ENCODE measurements around the gene KIAA1671.
"Not testable (repeated sequence)": the region's sequence is repeated elsewhere in the genome, so short reads cannot be mapped to it uniquely, and the experiment has no call there.

The KIAA1671 gene

GRCh38 chr22:25177226-25177625 lies 224.7 kb downstream of the KIAA1671 start:
- no peak for DNase-seq

- DNase-seq: no peak
Observed at GRCh38 chr22:25177895-25178294, 225.4 kb downstream of the KIAA1671 start.

- not testable (repeated sequence) for DNase-seq
Observed at GRCh38 chr22:25178348-25178747, 225.8 kb downstream of the KIAA1671 start.

- not testable (repeated sequence) for DNase-seq
Observed at GRCh38 chr22:25178869-25179631, 226.5 kb downstream of the KIAA1671 start.

GRCh38 chr22:25182131-25183110 lies 229.9 kb downstream of the KIAA1671 start:
- DNase-seq: no peak

GRCh38 chr22:25183949-25184619 lies 231.6 kb downstream of the KIAA1671 start:
- no peak for DNase-seq

GRCh38 chr22:25186140-25186539 lies 233.6 kb downstream of the KIAA1671 start:
- DNase-seq: no peak

GRCh38 chr22:25187469-25187868 lies 235.0 kb downstream of the KIAA1671 start:
- DNase-seq: no peak

- no peak for DNase-seq
Observed at GRCh38 chr22:25192406-25192805, 239.9 kb downstream of the KIAA1671 start.

- DNase-seq: no peak
Observed at GRCh38 chr22:25193130-25193529, 240.6 kb downstream of the KIAA1671 start.

GRCh38 chr22:25193548-25193947 lies 241.0 kb downstream of the KIAA1671 start:
- DNase-seq: no peak

GRCh38 chr22:25196326-25196725 lies 243.8 kb downstream of the KIAA1671 start:
- no peak for DNase-seq

GRCh38 chr22:25197340-25197739 lies 244.8 kb downstream of the KIAA1671 start:
- no peak for DNase-seq

GRCh38 chr22:25199731-25200520 lies 247.4 kb downstream of the KIAA1671 start, which contains the start of gene CRYBB3:
Gene CRYBB3 (plus strand): TSS chr22:25199858. CDS start chr22:25201397, 1,539 bp downstream.
- no peak for DNase-seq

GRCh38 chr22:25200967-25201366 lies 248.5 kb downstream of the KIAA1671 start:
- DNase-seq: no peak

GRCh38 chr22:25201557-25202273 lies 249.2 kb downstream of the KIAA1671 start:
- no peak for DNase-seq

GRCh38 chr22:25202290-25202921 lies 249.9 kb downstream of the KIAA1671 start:
- peak; percentile 38 to 71 for DNase-seq

- DNase-seq: no peak
Observed at GRCh38 chr22:25203082-25203481, 250.6 kb downstream of the KIAA1671 start.

GRCh38 chr22:25204547-25204946 lies 252.0 kb downstream of the KIAA1671 start:
- DNase-seq: not testable (repeated sequence)

- no peak for DNase-seq
Observed at GRCh38 chr22:25205847-25206246, 253.3 kb downstream of the KIAA1671 start.

GRCh38 chr22:25206998-25207397 lies 254.5 kb downstream of the KIAA1671 start:
- DNase-seq: no peak

Data from NCI-H524 (cell line).